MM.1S (cell line): ENCODE measurements around the gene MALRD1.

Experiments used
- DNase-seq: peaks from one replicate; pipeline ENCODE4 v3.0.0-alpha.2; 2015
- H2AFZ ChIP-seq: fragments of 300-600 bp; sonication (generic); 2 replicates; pipeline ENCODE4 v1.6.0; 2016; ENCODE audit warnings: antibody characterized with exemption, low read length
- H3F3A ChIP-seq: fragments of 300-600 bp; sonication (generic); 2 replicates; pipeline ENCODE4 v1.6.1; 2016; ENCODE audit warnings: mild to moderate bottlenecking, antibody characterized with exemption, low read length, moderate library complexity, mixed read lengths; ENCODE audit not compliant: insufficient read depth
- H3K27ac ChIP-seq: fragments of 300-600 bp; sonication (generic); 2 replicates; pipeline ENCODE4 v1.5.1; 2016; ENCODE audit warnings: mild to moderate bottlenecking, low read length
- H3K27me3 ChIP-seq: fragments of 300-600 bp; sonication (generic); replicated peaks from 2 replicates; pipeline ENCODE4 v1.6.0; 2016; ENCODE audit warnings: low read length; ENCODE audit not compliant: insufficient read depth
- H3K36me3 ChIP-seq: fragments of 300-600 bp; sonication (generic); replicated peaks from 2 replicates; pipeline ENCODE4 v1.6.1; 2016; ENCODE audit warnings: mild to moderate bottlenecking, low read length, mixed read lengths; ENCODE audit not compliant: insufficient read depth
- H3K4me1 ChIP-seq: fragments of 300-600 bp; sonication (generic); 2 replicates; pipeline ENCODE4 v1.6.1; 2016; ENCODE audit warnings: low read length, mixed read lengths
- H3K4me2 ChIP-seq: fragments of 300-600 bp; sonication (generic); 2 replicates; pipeline ENCODE4 v1.6.0; 2016; ENCODE audit warnings: low read depth, low read length
- H3K4me3 ChIP-seq: fragments of 300-600 bp; sonication (generic); 2 replicates; pipeline ENCODE4 v1.5.1; 2016; ENCODE audit warnings: low read length, mixed read lengths
- H3K79me2 ChIP-seq: fragments of 300-600 bp; sonication (generic); 2 replicates; pipeline ENCODE4 v1.6.1; 2016; ENCODE audit warnings: mixed run types, low read length, mixed read lengths
- H3K9ac ChIP-seq: fragments of 300-600 bp; sonication (generic); 2 replicates; pipeline ENCODE4 v1.6.1; 2016; ENCODE audit warnings: low read length, mixed read lengths
- H3K9me2 ChIP-seq: fragments of 300-600 bp; sonication (generic); replicated peaks from 2 replicates; pipeline ENCODE4 v1.6.1; 2016; ENCODE audit warnings: mild to moderate bottlenecking, low read length, mixed read lengths; ENCODE audit not compliant: insufficient read depth
- H3K9me3 ChIP-seq: fragments of 300-600 bp; sonication (generic); replicated peaks from 2 replicates; pipeline ENCODE4 v1.6.1; 2016; ENCODE audit warnings: mild to moderate bottlenecking, low read length, mixed read lengths; ENCODE audit not compliant: insufficient read depth
- H4K20me1 ChIP-seq: fragments of 300-600 bp; sonication (generic); 2 replicates; pipeline ENCODE4 v1.6.1; 2016; ENCODE audit warnings: mild to moderate bottlenecking, low read length, moderate library complexity, mixed read lengths; ENCODE audit not compliant: insufficient read depth
- EZH2 ChIP-seq: fragments of 300-600 bp; sonication (generic); optimal IDR thresholded peaks from 2 replicates; pipeline ENCODE3; 2017; ENCODE audit warnings: low read depth, mild to moderate bottlenecking, antibody characterized with exemption, low read length, mixed read lengths
- EZH2phosphoT487 ChIP-seq: fragments of 300-600 bp; sonication (generic); IDR thresholded peaks from 2 replicates; pipeline ENCODE4 v1.6.1; 2018; ENCODE audit warnings: antibody characterized with exemption, low read length
- TF ChIP-seq, protein P1 (sequence below): fragments of 300-600 bp; sonication (generic); IDR thresholded peaks from 2 replicates; pipeline ENCODE4 v1.5.1; 2016; ENCODE audit warnings: antibody characterized with exemption, low read length, mixed read lengths

The MALRD1 gene

DNA sequence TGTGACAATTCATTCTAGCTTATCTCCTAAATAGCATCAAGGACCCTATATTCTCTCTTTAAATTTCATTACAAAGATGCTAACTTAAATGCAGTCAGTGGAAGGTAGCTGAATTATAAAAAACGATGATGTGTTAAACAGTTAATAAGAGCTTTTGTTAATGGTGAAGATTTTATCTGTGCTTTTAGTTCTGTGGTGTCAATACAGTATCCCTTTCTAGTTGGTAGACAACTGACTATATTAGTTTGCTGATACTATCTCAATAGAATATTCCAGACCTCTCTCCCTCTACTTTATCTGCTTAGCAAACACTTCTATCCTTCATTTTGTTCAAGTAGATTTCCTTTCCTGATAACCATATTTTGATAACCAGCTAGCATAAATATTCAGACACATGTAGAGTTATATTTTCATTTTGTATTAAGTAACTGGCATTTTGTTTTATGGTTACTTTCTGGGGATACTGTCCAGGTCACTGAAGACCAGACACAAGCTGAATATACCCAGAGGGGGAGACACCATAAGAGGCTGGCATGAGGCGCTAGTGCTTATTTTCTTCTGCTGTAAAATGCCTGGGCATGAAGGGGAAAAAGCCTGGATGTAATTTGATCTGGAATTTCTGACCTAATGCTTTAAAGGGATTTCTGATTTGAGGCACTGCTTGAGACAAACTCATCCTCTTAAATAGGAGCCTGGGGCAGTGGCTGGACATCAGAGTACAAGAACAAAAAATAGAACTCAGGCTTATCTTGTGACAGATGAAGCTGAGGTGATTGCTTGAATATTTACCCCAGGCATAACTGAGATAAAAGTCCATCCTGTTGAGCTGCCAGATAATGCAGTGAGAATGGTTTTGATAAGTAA is 197.5 kb downstream of the MALRD1 start:
- TF ChIP-seq EZH2phosphoT487 = no peak
- Histone ChIP-seq H3F3A (peaks cover 4% of the 10 kb centered on the region; the same call in 1 of the 2 replicates), H3K36me3 (no peaks in the 10 kb centered on the region), H3K9ac (no peak overlapping the region), H3K4me1 (peaks cover 6% of the 10 kb centered on the region), H2AFZ (no peak overlapping the region), H3K27me3 (no peaks in the 10 kb centered on the region), H3K4me2 (no peak overlapping the region), H3K4me3 (no peak overlapping the region), H3K79me2 (no peaks in the 10 kb centered on the region), H3K9me2 (no peaks in the 10 kb centered on the region), H4K20me1 (no peaks in the 10 kb centered on the region), H3K27ac (no peak overlapping the region), H3K9me3 (no peaks in the 10 kb centered on the region)
- DNase-seq = no peak

DNA sequence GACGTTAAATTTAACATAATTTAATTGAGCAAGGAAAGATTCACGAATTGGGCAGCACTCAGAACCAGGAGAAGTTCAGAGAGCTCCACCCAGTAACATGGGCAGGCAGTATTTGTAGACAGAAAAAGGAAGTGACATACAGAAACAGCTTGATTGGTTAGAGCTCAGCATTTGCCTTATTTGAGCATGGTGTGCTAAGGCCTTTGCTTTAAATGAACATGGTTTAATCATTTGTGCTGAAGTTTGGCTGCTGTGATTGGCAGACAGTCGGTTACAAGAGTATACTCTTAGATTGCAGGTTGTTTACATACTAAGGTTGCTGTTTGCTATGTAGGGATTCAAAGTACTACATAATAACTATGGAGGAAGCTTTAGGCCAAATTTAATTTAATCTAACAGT is 199.2 kb downstream of the MALRD1 start:
- Histone ChIP-seq H3K79me2 (no peaks in the 10 kb centered on the region), H3F3A (peaks cover 5% of the 10 kb centered on the region; the same call in 1 of the 2 replicates), H3K9ac (no peak overlapping the region), H4K20me1 (no peaks in the 10 kb centered on the region), H2AFZ (no peak overlapping the region), H3K27me3 (no peaks in the 10 kb centered on the region), H3K36me3 (no peaks in the 10 kb centered on the region), H3K4me3 (no peak overlapping the region), H3K27ac (no peak overlapping the region), H3K4me2 (no peak overlapping the region), H3K9me2 (no peaks in the 10 kb centered on the region), H3K9me3 (no peaks in the 10 kb centered on the region), H3K4me1 (peaks cover 10% of the 10 kb centered on the region)
- TF ChIP-seq EZH2 (no peak), EZH2phosphoT487 (no peak)
- TF ChIP-seq, protein P1, sequence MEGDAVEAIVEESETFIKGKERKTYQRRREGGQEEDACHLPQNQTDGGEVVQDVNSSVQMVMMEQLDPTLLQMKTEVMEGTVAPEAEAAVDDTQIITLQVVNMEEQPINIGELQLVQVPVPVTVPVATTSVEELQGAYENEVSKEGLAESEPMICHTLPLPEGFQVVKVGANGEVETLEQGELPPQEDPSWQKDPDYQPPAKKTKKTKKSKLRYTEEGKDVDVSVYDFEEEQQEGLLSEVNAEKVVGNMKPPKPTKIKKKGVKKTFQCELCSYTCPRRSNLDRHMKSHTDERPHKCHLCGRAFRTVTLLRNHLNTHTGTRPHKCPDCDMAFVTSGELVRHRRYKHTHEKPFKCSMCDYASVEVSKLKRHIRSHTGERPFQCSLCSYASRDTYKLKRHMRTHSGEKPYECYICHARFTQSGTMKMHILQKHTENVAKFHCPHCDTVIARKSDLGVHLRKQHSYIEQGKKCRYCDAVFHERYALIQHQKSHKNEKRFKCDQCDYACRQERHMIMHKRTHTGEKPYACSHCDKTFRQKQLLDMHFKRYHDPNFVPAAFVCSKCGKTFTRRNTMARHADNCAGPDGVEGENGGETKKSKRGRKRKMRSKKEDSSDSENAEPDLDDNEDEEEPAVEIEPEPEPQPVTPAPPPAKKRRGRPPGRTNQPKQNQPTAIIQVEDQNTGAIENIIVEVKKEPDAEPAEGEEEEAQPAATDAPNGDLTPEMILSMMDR = no peak
- no peak for DNase-seq

DNA sequence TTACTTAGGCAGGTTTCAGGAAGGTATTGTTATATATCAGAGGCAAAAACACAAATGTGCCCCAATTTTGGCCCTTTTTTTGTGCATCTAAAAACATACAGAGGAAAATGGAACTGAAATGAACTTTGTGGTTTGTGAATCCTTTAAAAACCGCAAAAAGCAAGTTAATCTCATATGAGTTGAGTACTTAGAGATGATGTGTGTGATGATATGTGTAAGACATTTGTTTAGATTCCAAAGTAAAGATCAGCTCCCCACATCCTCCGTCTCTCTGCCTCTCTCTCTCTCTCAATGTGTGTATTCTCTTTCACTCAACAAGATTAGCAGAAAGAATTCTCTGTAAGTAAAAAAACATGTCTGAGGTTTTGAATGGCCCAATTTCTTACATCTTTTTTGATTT is 201.9 kb downstream of the MALRD1 start:
- Histone ChIP-seq H3K36me3 (no peaks in the 10 kb centered on the region), H3K4me1 (peaks cover 10% of the 10 kb centered on the region), H3K4me3 (no peak overlapping the region), H2AFZ (no peak overlapping the region), H3K4me2 (no peak overlapping the region), H3K9me3 (no peaks in the 10 kb centered on the region), H3K9me2 (0 out of 2 replicates have a peak, but pooled peaks cover 3% of the 10 kb centered on the region), H3K27ac (no peak overlapping the region), H3F3A (peaks cover 5% of the 10 kb centered on the region; the same call in 1 of the 2 replicates), H4K20me1 (no peaks in the 10 kb centered on the region), H3K79me2 (no peaks in the 10 kb centered on the region), H3K27me3 (no peaks in the 10 kb centered on the region), H3K9ac (no peak overlapping the region)
- peak; percentile 83 for DNase-seq
- TF ChIP-seq EZH2 = no peak
- TF ChIP-seq EZH2phosphoT487 = no peak
- TF ChIP-seq, protein P1 = no peak

DNA sequence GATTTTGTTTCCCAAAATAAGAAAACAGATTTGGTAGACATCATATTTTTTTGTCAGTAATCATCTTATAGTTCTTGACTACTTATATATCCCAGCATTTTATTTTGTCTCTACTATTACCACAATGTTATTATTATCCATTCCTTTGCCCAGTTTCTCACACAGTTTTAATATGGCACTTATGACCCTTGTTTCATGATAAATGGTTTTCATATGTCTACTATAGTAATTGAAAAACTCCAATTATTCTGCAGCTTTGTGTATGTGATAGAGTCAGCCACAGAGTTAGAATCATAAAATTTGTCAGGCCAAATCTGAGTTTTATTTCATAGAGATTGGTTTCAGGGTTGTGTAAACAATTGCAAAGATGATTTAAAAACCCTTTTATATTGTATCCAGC is 203.9 kb downstream of the MALRD1 start:
- Histone ChIP-seq H3K79me2 (no peaks in the 10 kb centered on the region), H3K27ac (no peak overlapping the region), H3F3A (peaks cover 5% of the 10 kb centered on the region; the same call in 1 of the 2 replicates), H2AFZ (no peak overlapping the region), H3K4me2 (no peak overlapping the region), H3K36me3 (no peaks in the 10 kb centered on the region), H3K4me1 (peaks cover 10% of the 10 kb centered on the region), H3K9me3 (no peaks in the 10 kb centered on the region), H3K9me2 (0 out of 2 replicates have a peak, but pooled peaks cover 3% of the 10 kb centered on the region), H4K20me1 (no peaks in the 10 kb centered on the region), H3K4me3 (no peak overlapping the region), H3K9ac (no peak overlapping the region), H3K27me3 (no peaks in the 10 kb centered on the region)
- DNase-seq = no peak
- no peak for TF ChIP-seq EZH2
- TF ChIP-seq EZH2phosphoT487 = no peak
- TF ChIP-seq, protein P1 = no peak
